DMS53 treated with DMSO at 0.1 percent for 48 hours (cell line): Measurements from ENCODE around the gene TFRC.
"Not testable (repeated sequence)": the region's sequence is repeated elsewhere in the genome, so short reads cannot be mapped to it uniquely, and the experiment has no call there.

Experiments
- DNase-seq: peaks from one replicate; lab custom pipeline; 2025; ENCODE audit not compliant: unreplicated experiment; lab: John Stamatoyannopoulos, UW

The TFRC gene

GRCh38 chr3:196049653-196050052 lies 32.2 kb downstream of the TFRC start:
- DNase-seq, result no peak

GRCh38 chr3:196048922-196049598 lies 32.8 kb downstream of the TFRC start:
- DNase-seq, result no peak

DNA sequence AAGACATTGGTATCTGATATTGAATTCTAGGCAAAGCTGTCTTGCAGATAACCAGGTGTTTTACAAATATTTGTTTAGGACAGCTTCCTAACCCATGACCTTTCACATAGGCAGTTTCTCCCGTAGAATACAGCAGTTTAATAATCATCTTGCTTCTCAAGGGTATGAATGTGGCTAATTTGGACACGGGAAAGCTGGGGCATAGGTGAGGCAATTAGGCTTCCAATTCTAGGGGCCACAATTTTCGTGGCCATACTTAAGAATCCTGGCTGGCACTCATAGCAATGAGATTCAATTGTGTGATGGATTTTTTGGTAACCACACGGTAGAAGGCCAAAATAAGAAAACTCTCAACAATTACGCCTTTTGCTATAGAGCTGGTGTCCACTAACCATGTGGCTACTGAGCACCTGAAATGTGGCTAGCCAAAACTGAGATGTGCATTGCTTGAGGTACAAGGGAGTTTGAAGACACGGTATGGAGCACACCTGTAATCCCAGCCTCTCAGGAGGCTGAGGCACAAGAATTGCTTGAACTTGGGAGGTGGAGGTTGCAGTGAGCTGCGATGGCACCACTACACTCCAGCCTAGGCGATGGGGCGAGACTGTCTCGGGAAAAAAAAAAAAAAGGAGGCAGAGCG lies 34.4 kb downstream of the TFRC start:
- DNase-seq, result no peak

- no peak for DNase-seq
These were observed 37.4 kb downstream of the TFRC start for GRCh38 chr3:196044513-196044912.

GRCh38 chr3:196042673-196043072 lies 39.2 kb downstream of the TFRC start:
- no peak for DNase-seq

DNA sequence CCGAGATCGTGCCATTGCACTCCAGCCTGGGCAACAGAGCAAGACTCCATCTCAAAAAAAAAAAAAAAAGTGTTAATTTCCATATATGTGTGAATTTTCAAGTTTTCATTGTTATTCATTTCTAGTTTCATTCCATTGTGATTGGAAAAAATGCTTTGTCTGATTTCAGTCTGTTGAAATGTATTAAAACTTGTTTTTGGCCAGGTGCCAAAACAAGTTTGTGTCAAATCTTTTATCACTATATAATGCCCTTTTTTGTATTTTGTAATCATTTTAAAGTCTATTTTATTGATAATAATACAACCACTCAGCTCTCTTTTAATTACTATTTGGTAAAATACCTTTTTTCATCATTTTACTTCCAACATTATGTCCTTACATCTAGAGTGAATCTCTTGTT lies 42.5 kb downstream of the TFRC start:
- no peak for DNase-seq

DNA sequence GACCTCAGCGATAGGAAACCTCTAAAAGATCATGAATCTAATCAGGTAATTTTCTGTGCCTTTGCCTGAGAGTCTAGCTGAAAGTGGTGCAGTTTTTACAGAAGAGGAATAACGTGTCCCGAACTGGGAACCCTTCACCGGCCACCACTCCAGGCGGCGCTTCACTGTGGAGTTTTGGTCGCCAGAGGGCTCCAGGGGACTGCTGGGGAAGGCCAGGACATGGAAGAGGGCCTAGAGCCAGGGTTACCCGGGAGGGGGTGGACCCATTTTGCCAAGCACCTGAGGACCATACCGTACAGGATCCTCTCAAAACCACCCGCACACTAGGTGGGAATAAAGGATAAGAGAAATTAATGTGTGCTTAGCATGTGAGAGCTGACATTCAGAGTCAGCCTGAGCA lies 55.8 kb downstream of the TFRC start:
- not testable (repeated sequence) for DNase-seq

- DNase-seq, result no peak
These were observed 56.9 kb downstream of the TFRC start for GRCh38 chr3:196024968-196025367.

DNA sequence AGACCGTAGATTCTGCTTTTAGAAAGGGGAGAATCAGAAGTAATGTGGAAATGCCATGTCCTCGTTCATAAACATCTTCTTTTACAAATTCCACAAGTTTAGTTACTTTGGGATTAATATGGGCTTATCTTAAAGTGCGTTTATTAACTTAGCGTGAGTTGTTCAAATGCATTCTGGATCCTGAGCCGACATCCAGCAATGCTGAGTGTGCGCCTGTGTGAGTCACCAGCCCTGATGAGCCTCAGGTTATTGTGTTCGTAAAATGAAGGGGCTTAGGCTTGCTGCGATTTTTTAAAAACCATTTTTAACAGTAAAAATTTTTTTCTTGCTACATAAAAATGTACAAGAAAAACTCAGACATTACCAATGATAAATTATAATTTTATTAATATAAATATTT lies 57.9 kb downstream of the TFRC start:
- DNase-seq, result no peak

GRCh38 chr3:196022499-196022878 lies 59.4 kb downstream of the TFRC start:
- DNase-seq, result not testable (repeated sequence)

DNA sequence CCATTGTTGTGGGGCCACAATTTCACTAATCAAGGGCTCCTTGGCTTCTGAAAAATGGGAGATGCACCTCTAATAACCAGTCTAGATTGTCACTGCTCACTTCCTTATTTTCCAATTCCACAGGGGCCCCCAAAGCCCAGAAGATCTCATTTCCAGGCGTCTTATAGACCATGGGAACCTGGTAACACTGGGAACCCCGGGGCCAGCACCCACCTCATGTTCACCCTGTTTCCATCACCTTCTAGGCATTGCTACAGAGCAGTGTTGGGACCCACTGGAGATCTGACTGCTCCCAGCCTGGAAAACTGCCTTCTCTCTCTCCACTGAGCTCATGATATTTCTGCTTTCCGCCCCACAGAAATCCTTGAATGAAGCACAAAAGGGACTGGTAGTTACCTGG lies 61.5 kb downstream of the TFRC start:
- DNase-seq, result no peak

- DNase-seq, result not testable (repeated sequence)
These were observed 62.3 kb downstream of the TFRC start for GRCh38 chr3:196019576-196019975.

DNA sequence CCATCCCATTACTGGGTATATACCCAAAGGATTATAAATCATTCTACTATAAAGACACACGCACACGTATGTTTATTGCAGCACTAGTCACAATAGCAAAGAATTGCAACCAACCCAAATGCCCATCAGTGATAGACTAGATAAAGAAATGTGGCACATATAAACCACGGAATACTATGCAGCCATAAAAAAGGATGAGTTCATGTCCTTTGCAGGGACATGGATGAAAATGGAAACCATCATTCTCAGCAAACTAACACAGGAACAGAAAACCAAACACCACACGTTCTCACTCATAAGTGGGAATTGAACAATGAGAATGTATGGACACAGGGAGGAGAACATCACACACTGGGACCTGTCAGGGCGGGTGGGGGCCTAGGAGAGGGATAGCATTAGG lies 63.7 kb downstream of the TFRC start:
- DNase-seq, result not testable (repeated sequence)

DNA sequence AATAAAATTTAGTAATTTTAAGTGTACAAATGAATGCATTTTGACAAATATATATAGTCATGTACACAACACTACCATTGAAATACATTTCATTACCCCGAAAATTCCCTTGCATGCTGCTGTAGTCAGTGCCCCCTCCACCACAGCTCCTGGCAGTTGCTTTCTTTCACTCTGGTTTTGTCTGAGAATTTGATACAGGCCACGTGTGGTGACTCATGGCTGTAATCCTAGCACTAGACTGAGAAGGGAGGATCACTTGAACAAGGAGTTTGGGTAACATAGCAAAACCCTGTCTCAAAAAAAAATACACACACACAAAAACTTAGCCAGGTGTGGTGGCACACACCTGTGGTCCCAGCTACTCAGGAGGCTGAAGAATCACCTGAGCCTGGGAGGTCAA lies 65.4 kb downstream of the TFRC start:
- no peak for DNase-seq

GRCh38 chr3:196016059-196016458 lies 65.8 kb downstream of the TFRC start:
- DNase-seq, result no peak

GRCh38 chr3:196013587-196014487 lies 68.1 kb downstream of the TFRC start:
- DNase-seq, result no peak

DNA sequence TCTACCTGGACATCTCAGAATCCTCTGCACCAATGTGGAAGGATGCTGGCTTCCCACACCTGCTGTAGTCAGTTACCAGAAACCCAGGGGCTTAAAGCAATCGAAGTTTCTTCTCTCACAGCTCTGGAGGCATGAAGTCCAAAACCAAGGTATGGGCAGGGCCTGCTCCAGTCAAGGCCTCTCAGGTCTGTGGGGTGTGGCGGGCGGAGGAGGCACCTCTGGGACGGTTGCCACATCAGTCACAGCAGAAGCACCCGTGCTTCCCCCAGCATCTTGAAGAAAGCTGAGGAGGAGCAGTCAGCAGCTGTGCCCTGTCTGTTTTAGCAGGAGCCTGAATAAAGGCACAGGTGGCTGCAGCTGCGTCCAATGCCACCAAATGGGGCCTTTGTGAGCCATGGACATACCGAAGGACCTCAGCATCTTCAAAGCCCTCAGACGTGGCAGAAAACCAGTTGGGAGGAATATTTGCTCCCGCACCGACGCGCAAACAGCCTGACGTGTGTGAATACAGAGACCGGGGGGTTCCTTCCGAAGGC lies 68.9 kb downstream of the TFRC start:
- DNase-seq, result no peak

- DNase-seq, result no peak
These were observed 69.4 kb downstream of the TFRC start for GRCh38 chr3:196012481-196012880.

GRCh38 chr3:196009456-196009855 lies 72.4 kb downstream of the TFRC start:
- no peak for DNase-seq

DNA sequence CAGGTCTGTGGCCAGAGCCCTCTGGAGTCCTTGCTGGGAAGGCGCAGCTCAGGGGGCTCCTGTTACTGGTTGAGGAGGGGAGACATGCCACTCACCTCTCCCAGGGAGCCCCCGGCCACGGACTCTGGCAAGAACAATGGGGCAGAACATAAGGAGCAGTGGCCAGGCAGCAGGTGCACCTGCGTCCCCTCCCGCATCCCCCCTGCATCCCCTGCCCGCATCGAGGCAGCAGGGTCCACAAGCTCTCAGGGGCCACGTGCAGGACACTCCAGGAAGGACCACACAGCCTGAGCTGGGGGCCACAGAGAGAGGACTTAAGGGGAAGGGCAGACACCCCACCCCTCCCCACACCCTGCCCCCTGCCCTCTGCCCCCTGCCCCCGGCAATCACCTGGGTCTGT lies 73.0 kb downstream of the TFRC start:
- no peak for DNase-seq

- no peak for DNase-seq
These were observed 73.5 kb downstream of the TFRC start for GRCh38 chr3:196008387-196008786.
